CD4-positive, alpha-beta T cell treated with Interleukin-10 for 1 hour (primary cell): ENCODE data around the gene SRRM2.

Source experiments
- DNase-seq: peaks from one replicate; pipeline ENCODE4 v3.0.0-alpha.2; 2020

The SRRM2 gene

GRCh38 chr16:2804728-2805127 is 52.3 kb downstream of the SRRM2 start:
- no peak for DNase-seq

GRCh38 chr16:2806286-2806685 is 53.8 kb downstream of the SRRM2 start:
- DNase-seq = no peak

GRCh38 chr16:2808181-2808580 is 55.7 kb downstream of the SRRM2 start:
- no peak for DNase-seq

- no peak for DNase-seq
These were observed 56.8 kb downstream of the SRRM2 start for GRCh38 chr16:2809149-2809760.

GRCh38 chr16:2810651-2811050 is 58.2 kb downstream of the SRRM2 start:
- DNase-seq = no peak

GRCh38 chr16:2811703-2812471 is 59.4 kb downstream of the SRRM2 start:
- no peak for DNase-seq

- DNase-seq = no peak
These were observed 61.4 kb downstream of the SRRM2 start for GRCh38 chr16:2813771-2814221.

- DNase-seq = no peak
These were observed 62.3 kb downstream of the SRRM2 start for GRCh38 chr16:2814551-2815298.

GRCh38 chr16:2815299-2815771 is 62.9 kb downstream of the SRRM2 start:
- no peak for DNase-seq

GRCh38 chr16:2816751-2817339 is 64.4 kb downstream of the SRRM2 start, which contains the start of gene PRSS21:
Gene PRSS21 (plus strand): TSS chr16:2817237. CDS start chr16:2817269, 32 bp downstream.
- DNase-seq = peak; percentile 48

- no peak for DNase-seq
These were observed 65.2 kb downstream of the SRRM2 start for GRCh38 chr16:2817340-2818271.

- DNase-seq = no peak
These were observed 65.9 kb downstream of the SRRM2 start for GRCh38 chr16:2818272-2818876.

GRCh38 chr16:2819179-2819938 is 66.9 kb downstream of the SRRM2 start:
- no peak for DNase-seq

- no peak for DNase-seq
These were observed 67.7 kb downstream of the SRRM2 start for GRCh38 chr16:2819939-2820835.
